ENCODE results near the gene EN2.

Gene EN2

GRCh38 chr7:155458111-155458877 is at the start of gene EN2:
EN2 (plus strand) TSS chr7:155458129; CDS start chr7:155458378, 249 bp downstream.
- DNase-seq (ENCODE audit: low read depth in 2 of 2) = no peak

DNA sequence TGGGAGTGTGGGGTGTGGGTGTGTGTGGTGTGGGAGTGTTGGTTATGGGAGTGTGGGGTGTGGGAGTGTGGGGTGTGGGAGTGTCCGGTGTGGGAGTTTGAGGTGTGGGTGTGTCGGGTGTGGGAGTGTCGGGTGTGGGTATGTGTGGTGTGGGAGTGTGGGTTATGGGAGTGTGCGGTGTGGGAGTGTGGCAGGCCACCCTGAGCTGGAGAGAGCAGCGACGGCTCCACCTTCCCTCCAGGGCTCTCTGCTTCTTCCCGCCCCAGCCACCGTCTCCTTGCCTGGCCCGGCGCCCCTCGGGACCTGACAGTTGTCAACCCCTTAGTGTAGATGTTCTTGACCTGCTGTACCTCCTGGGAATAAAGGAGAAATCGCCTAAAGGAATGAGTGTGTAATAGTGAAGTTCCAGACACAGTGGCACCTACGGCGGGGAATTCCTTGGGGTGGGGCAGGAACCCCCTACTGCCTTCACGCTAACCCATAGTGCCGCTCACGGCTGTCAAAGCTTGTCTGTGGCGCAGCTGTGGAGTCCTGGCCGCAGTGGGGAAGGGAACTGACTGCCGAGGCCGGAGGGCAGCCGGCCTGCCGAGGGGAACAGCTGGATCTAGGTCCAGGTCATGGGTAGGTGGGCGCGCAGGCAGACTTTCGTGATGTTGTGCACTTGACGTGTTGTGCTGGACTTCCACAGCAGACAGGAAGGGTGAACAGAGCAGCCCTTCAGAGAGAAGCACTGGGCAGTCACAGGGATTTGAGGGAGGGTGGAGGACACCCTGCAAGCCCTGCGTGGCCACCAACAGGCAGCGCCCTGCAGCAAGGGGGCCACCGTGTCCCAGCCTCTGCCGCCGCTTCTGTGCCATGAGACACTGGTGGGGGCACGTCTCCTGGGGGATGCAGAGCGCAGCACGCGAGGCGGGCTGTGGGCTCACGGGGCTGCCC is 49.0 kb upstream of the EN2 start:
- DNase-seq (ENCODE audit: low read depth in 2 of 2) = no peak

DNA sequence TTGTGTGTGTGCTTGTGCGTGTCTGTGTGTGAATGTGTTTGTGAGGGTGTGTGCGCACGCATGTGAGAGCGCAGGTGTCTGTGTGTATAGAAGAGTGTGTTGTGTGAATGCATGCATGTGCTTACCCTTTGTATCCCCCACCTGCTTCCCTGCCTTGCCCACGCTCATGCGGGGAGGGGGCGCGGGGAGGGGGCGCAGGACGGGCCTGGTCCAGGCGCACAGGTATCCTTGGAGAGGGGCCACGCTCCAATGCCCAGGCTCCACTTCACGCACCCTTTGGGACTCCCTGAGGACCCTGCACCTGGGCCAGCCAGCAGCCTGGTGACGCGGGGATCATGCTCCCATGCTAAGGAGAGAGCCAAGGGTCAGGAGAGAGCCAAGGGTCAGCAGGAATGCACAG is 47.9 kb upstream of the EN2 start:
- DNase-seq (ENCODE audit: low read depth in 2 of 2) = no peak

DNA sequence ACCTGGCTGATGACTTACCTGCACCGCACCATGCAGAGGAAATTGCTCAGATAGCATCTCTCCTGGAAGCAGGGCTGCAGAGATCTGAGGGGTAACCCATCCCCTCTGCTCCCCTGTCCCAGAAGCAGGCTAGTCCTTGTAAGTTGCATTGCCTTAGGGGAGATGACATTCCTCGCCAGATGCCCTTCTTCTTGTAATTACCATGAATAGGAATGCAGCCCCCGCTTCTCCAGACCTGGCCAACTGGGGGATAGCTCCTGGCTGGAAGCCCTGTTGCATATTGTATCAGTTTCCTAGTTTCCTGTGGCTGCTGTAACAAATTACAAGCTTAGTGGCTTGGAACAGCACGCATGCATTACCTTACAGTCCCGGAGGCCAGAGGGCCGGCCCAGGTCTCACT is 47.5 kb upstream of the EN2 start:
- DNase-seq (ENCODE audit: low read depth in 2 of 2) = no peak

DNA sequence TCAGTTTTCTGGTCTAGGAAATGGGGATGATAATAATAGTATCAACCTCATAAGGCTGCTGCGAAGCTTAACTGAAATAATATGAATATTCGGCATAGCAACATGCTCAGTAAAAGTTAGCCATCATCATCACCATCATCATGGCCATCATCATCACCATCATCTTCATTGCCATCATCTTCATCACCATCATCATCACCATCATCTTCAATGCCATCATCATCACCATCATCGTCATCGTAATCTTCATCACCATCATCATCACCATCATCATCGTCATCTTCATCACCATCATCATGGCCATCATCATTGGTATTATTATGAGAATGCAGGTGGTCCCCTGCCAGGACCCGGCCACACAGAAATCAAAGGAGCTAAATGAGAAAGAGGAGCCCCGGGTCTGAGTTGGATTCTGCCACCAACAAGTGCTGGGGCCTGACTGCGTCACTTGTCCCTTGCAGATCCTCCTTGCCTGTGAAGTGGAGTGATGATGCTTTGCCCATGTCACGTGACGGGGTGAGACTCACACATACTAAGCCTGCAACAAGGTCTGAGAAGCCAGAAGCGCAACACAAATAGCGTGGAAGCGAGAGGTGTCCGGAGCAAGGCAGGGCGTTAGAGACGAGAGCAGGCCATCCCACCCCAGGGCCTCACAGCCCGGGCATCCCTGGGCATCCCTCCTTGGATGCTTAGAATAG is 46.1 kb upstream of the EN2 start:
- DNase-seq (ENCODE audit: low read depth in 2 of 2) = no peak

DNA sequence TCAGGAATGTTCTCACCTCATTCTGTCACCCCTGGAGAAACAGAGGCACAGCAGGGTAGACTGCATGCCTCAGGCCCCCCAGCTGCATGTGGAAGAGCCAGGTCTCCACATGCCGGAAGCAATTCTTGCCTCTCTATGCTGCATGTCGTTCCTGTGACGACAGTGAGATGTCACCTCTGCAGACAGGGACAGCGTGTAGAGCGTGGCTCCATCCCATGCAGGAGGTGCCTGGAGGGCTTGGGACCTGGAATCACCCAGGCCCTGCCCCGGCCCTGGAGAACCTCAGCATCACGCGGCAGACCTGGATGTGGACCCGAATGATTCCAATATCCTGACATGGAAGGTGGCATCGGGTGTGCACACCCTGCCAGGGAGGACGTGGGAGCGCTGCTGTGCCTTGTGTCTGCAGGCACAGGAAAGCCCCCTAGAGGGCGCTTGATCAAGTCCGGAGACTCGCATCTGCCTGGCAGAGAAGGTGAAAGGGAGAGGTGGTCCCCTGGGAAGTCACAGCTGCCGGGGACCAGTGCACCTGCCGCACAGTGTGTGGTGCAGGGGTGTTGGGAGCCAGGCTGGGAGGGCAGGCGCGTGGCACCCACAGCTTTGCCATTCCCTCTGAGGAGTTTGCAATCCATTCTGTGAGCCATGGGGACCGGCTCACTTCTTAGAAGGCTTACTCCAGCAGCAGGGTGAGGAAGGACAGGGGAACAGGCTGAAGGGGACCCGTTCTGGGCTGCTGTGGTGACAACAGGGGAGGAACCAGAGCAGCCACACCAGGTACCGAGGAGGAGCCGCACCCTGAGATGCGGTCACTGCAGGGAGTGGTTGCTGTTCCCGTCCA is 45.3 kb upstream of the EN2 start:
- peak; percentile 30 to 57 for DNase-seq (ENCODE audit: low read depth in 2 of 2)

DNA sequence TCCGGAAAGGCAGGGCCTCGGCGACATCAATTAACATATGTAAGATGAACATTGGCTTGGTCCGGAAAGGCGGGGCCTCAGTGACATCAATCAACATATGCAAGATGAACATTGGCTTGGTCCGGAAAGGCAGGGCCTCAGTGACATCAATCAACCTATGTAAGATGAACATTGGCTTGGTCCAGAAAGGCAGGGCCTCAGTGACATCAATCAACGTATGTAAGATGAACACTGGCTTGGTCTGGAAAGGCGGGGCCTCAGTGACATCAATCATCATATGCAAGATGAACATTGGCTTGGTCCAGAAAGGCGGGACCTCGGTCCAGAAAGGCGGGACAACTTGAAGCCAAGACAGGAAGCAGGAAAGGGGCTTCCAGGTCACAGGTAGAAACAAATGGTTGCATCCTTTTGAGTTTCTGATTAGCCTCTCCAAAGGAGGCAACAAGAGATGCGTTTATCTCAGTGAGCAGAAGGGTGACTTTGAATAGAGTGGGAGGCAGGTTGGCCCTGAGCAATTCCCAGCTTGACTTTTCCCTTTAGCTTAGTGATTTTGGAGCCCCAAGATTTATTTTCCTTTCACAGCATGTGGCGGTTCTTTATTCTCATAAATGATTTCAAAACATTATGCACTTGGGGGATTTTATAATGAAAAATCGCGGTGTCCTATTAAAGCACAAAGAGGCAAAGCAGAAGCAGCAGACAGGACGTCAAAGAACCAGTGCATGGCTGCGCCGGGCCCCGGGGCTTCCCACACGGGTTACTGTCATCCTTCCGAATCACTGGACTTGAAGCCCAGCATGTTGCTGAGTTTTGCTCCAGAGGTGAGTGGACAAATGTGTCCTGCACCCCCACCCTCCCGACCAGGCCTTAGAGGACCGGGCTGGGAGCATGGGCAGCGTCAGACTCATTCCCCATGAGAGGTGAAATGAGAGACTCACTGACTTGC is 43.1 kb upstream of the EN2 start:
- no peak for DNase-seq (ENCODE audit: low read depth in 2 of 2)

- no peak for DNase-seq (ENCODE audit: low read depth in 2 of 2)
Measured at GRCh38 chr7:155416646-155417380, 41.1 kb upstream of the EN2 start.

- DNase-seq (ENCODE audit: low read depth in 2 of 2) = no peak
Measured at GRCh38 chr7:155418304-155418703, 39.6 kb upstream of the EN2 start.

DNA sequence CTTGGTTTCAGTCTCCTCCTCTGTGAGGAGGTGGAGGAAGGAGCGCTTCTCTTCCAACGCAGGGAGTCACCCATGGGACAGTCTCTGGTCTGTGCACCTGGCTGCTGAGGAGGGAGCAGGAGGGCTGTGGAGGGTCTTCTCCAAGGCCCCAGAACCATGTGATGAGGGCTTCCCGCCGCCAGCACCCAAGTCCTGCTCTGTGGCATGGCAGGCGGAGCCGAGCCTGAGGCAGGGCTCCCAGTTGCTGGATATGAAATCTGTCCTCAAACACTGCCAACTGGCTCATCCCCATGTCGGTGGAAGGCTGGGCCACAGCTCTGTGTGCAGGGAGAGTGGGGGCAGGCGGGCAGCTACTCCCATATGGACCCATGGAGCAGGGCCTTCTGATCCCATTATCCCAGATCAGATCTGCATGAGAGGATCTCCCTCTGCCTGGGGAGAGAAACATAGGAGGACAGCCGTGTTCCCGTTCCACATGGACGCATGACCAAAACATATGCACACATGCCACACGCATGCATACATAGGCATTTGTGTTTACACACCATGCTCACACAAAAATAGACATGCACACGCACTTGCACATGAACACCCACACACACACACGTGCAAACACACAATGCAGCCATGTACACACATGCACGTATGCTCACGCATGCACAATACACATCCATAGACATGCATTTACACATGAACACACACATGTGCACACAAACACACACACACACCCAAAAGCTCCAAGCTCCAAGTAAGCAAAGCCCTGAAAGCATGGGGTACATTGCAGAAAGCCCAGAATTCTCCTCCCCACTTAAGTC is 38.8 kb upstream of the EN2 start:
- DNase-seq (ENCODE audit: low read depth in 2 of 2) = no peak

GRCh38 chr7:155420116-155420515 is 37.8 kb upstream of the EN2 start:
- no peak for DNase-seq (ENCODE audit: low read depth in 2 of 2)

DNA sequence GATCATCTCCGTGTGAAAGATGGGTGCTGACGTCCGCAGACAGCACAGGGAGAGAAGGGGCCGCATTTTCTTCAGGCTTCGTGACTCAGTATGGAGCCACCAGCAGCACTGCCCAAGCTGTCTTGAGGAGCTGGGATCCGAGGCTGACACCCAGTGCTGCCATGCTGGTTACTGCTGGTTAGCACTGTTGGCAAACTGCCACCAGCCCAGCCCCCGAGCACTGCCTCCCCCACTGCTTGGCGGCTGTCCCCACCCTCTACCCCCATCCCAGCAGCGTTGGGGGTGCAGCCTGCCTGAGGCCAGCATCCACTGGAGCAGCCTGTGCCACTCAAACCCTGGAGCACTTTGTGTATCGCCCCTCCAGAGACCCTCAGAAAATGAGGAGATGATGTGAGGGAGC is 35.8 kb upstream of the EN2 start:
- DNase-seq (ENCODE audit: low read depth in 2 of 2) = no peak

GRCh38 chr7:155422599-155423336 is 35.2 kb upstream of the EN2 start:
- DNase-seq (ENCODE audit: low read depth in 2 of 2) = no peak

DNA sequence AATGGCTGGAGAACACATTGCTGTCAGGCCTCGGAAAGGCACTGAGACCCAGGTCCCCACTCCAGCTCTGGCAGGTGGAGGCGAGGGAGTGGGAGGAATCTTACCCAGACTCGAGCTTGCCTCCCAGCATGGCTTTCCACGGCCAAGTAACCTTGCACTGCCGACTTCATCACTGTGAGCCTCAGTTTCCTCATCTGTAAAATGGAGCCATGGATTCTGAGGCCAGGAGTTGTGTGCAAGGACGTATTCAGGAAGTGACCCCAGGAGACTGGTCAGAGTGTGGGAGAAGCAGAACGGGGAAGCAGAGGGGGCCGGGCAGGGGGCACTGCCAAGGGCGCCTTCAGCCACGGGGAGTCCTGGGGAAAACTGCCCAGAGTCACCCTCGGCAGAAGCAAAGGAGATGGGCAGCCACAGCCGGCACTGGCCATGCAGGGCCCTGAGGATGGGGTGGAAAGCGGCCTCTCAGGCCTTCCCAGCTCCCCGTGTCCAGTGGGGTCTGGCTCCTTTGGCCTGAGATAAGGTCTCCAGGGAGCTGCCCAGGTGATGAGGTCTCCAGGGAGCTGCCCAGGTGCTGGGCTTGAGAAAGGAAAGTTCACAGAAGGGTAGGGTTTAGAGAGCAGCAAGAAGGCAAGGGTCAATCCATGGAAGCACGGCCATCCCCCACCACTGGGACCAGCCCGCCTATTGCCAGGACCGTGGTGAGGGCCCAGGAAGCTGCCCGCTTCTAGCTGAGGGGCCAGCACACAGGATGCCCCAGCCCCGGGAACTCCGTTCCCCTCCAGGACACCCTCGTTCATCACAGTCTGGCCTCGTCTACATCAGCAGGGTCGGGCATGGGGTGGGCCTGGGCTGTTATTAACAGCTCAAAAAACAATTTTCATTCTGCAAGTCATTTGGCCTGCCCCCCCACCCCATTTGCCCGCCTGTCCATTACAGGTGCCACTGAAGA is 34.3 kb upstream of the EN2 start:
- DNase-seq (ENCODE audit: low read depth in 2 of 2) = no peak

DNA sequence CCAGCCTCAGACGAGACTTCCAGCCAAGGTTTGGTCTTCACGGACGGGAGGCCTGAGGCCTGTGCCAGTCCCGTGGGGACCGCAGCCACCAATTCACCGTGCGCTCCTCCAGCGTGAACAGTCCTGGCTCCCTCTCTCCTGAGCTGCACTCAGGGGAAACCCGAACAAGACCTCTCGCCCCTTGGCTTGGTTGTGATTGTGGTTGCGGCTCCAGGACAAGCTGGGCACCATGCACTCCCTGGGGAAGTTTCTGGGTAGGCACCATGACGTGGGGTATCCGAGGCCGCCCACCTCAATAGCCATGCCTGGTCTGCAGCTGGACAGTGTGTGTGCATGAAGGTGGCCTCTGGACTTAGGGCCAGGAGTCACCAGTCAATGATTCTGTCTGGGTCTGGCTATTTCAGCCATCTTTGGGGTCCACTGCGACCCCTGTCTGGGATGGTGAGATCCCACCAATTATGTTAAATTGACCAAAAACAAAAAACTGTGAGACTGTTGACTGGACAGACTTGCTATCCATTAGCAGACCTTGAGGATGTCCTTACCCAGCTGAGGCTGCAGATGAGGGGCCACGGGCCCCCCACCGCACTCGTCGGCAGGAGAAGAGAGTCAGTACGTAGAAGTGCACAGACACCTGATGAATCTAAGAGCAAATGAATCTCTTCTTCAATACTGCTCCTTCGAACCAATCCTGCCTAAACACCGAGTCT is 33.5 kb upstream of the EN2 start:
- DNase-seq (ENCODE audit: low read depth in 2 of 2) = no peak

DNA sequence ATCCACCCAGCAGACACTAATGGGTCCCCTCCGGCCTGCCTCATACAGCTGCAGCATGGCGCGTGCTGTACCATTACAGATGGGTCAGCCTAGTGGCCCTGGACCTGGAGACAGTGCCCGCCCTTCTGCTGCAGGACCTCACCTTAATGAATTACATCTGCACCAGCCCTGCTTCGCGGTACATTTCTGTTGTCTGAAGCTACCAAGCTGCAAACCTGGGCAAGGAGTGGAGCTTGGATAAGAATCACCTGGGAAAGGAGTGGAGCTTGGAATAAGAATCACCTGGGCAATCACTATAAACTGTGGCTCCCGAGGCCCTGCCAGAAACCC is 33.0 kb upstream of the EN2 start:
- DNase-seq (ENCODE audit: low read depth in 2 of 2) = no peak
